ENCODE measurements around the gene DEDD.

DEDD gene

GRCh38 chr1:161172776-161173376, 40.4 kb upstream of the DEDD start:
- Histone ChIP-seq H3K4me3 (ENCODE audit: low read depth in 1 of 2, low read length in 2 of 2) (no peak overlapping the region), H3K4me1 (ENCODE audit: insufficient read depth, low read length) (peaks cover 30% of the 10 kb centered on the region), H3K9ac (ENCODE audit: low read length) (no peak overlapping the region), H3K36me3 (ENCODE audit: insufficient read depth, low read length) (peaks cover 62% of the 10 kb centered on the region), H3K27ac (ENCODE audit: low read depth, low read length) (no peak overlapping the region), H3K27me3 (ENCODE audit: control insufficient read depth in 1 of 2, insufficient read depth in 2 of 2, low read length in 2 of 2) (no peaks in the 10 kb centered on the region), H3K9me3 (ENCODE audit: low read length) (no peaks in the 10 kb centered on the region)

- Histone ChIP-seq H3K9me3 (ENCODE audit: low read length) (no peaks in the 10 kb centered on the region), H3K4me1 (ENCODE audit: insufficient read depth, low read length) (peaks cover 32% of the 10 kb centered on the region), H3K27ac (ENCODE audit: low read depth, low read length) (no peak overlapping the region), H3K36me3 (ENCODE audit: insufficient read depth, low read length) (peaks cover 62% of the 10 kb centered on the region), H3K9ac (ENCODE audit: low read length) (no peak overlapping the region), H3K4me3 (ENCODE audit: low read depth in 1 of 2, low read length in 2 of 2) (no peak overlapping the region), H3K27me3 (ENCODE audit: control insufficient read depth in 1 of 2, insufficient read depth in 2 of 2, low read length in 2 of 2) (no peaks in the 10 kb centered on the region)
Measured at GRCh38 chr1:161172349-161172748, 39.9 kb upstream of the DEDD start.

- peaks cover 62% of the 10 kb centered on the region for H3K36me3 ChIP-seq (ENCODE audit: insufficient read depth, low read length)
- H3K4me3 ChIP-seq (ENCODE audit: low read depth in 1 of 2, low read length in 2 of 2) = no peak overlapping the region
- H3K27ac ChIP-seq (ENCODE audit: low read depth, low read length) = no peak overlapping the region
- H3K9ac ChIP-seq (ENCODE audit: low read length) = no peak overlapping the region
- peaks cover 36% of the 10 kb centered on the region for H3K4me1 ChIP-seq (ENCODE audit: insufficient read depth, low read length)
- no peaks in the 10 kb centered on the region for H3K9me3 ChIP-seq (ENCODE audit: low read length)
- no peaks in the 10 kb centered on the region for H3K27me3 ChIP-seq (ENCODE audit: control insufficient read depth in 1 of 2, insufficient read depth in 2 of 2, low read length in 2 of 2)
Measured at GRCh38 chr1:161171696-161172095, 39.2 kb upstream of the DEDD start.

GRCh38 chr1:161171191-161171590, 38.7 kb upstream of the DEDD start:
- Histone ChIP-seq H3K27me3 (ENCODE audit: control insufficient read depth in 1 of 2, insufficient read depth in 2 of 2, low read length in 2 of 2) (no peaks in the 10 kb centered on the region), H3K9me3 (ENCODE audit: low read length) (no peaks in the 10 kb centered on the region), H3K4me3 (ENCODE audit: low read depth in 1 of 2, low read length in 2 of 2) (no peak overlapping the region), H3K36me3 (ENCODE audit: insufficient read depth, low read length) (peaks cover 62% of the 10 kb centered on the region), H3K9ac (ENCODE audit: low read length) (no peak overlapping the region), H3K27ac (ENCODE audit: low read depth, low read length) (no peak overlapping the region), H3K4me1 (ENCODE audit: insufficient read depth, low read length) (peaks cover 31% of the 10 kb centered on the region)

GRCh38 chr1:161168906-161169305, 36.4 kb upstream of the DEDD start:
- no peaks in the 10 kb centered on the region for H3K9me3 ChIP-seq (ENCODE audit: low read length)
- no peak overlapping the region for H3K9ac ChIP-seq (ENCODE audit: low read length)
- peaks cover 31% of the 10 kb centered on the region for H3K4me1 ChIP-seq (ENCODE audit: insufficient read depth, low read length)
- H3K36me3 ChIP-seq (ENCODE audit: insufficient read depth, low read length) = peaks cover 58% of the 10 kb centered on the region
- no peaks in the 10 kb centered on the region for H3K27me3 ChIP-seq (ENCODE audit: control insufficient read depth in 1 of 2, insufficient read depth in 2 of 2, low read length in 2 of 2)
- no peak overlapping the region for H3K27ac ChIP-seq (ENCODE audit: low read depth, low read length)
- H3K4me3 ChIP-seq (ENCODE audit: low read depth in 1 of 2, low read length in 2 of 2) = no peak overlapping the region

- peak overlapping the region; percentile 95 for H3K27ac ChIP-seq (ENCODE audit: low read depth, low read length)
- H3K9me3 ChIP-seq (ENCODE audit: low read length) = no peaks in the 10 kb centered on the region
- H3K4me1 ChIP-seq (ENCODE audit: insufficient read depth, low read length) = peaks cover 20% of the 10 kb centered on the region
- peak overlapping the region; percentile 73 to 93 for H3K4me3 ChIP-seq (ENCODE audit: low read depth in 1 of 2, low read length in 2 of 2)
- no peaks in the 10 kb centered on the region for H3K27me3 ChIP-seq (ENCODE audit: control insufficient read depth in 1 of 2, insufficient read depth in 2 of 2, low read length in 2 of 2)
- H3K9ac ChIP-seq (ENCODE audit: low read length) = peak overlapping the region; percentile 94
- H3K36me3 ChIP-seq (ENCODE audit: insufficient read depth, low read length) = peaks cover 61% of the 10 kb centered on the region
Measured at GRCh38 chr1:161166669-161167548, 34.4 kb upstream of the DEDD start.

- peaks cover 57% of the 10 kb centered on the region for H3K36me3 ChIP-seq (ENCODE audit: insufficient read depth, low read length)
- H3K4me3 ChIP-seq (ENCODE audit: low read depth in 1 of 2, low read length in 2 of 2) = peak within 1 kb of the TSS; percentile 73 to 93
- H3K9ac ChIP-seq (ENCODE audit: low read length) = peak within 1 kb of the TSS; percentile 94
- H3K27me3 ChIP-seq (ENCODE audit: control insufficient read depth in 1 of 2, insufficient read depth in 2 of 2, low read length in 2 of 2) = no peaks in the 10 kb centered on the region
- H3K27ac ChIP-seq (ENCODE audit: low read depth, low read length) = peak within 1 kb of the TSS; percentile 95
- no peaks in the 10 kb centered on the region for H3K9me3 ChIP-seq (ENCODE audit: low read length)
- H3K4me1 ChIP-seq (ENCODE audit: insufficient read depth, low read length) = peaks cover 25% of the 10 kb centered on the region
Measured at GRCh38 chr1:161165742-161166668, 33.5 kb upstream of the DEDD start, which contains the start of gene PPOX. PPOX (plus strand) TSS chr1:161166426; CDS start chr1:161166848, 422 bp downstream.

- Histone ChIP-seq H3K4me3 (ENCODE audit: low read depth in 1 of 2, low read length in 2 of 2) (peak overlapping the region in 1 of 2 donors; percentile 93), H3K27ac (ENCODE audit: low read depth, low read length) (peak overlapping the region; percentile 95), H3K27me3 (ENCODE audit: control insufficient read depth in 1 of 2, insufficient read depth in 2 of 2, low read length in 2 of 2) (no peaks in the 10 kb centered on the region), H3K9me3 (ENCODE audit: low read length) (no peaks in the 10 kb centered on the region), H3K36me3 (ENCODE audit: insufficient read depth, low read length) (peaks cover 52% of the 10 kb centered on the region), H3K4me1 (ENCODE audit: insufficient read depth, low read length) (peaks cover 35% of the 10 kb centered on the region), H3K9ac (ENCODE audit: low read length) (no peak overlapping the region)
Measured at GRCh38 chr1:161164901-161165610, 32.6 kb upstream of the DEDD start.

- Histone ChIP-seq H3K4me1 (ENCODE audit: insufficient read depth, low read length) (peaks cover 39% of the 10 kb centered on the region), H3K36me3 (ENCODE audit: insufficient read depth, low read length) (peaks cover 40% of the 10 kb centered on the region), H3K9ac (ENCODE audit: low read length) (no peak overlapping the region), H3K27ac (ENCODE audit: low read depth, low read length) (no peak overlapping the region), H3K27me3 (ENCODE audit: control insufficient read depth in 1 of 2, insufficient read depth in 2 of 2, low read length in 2 of 2) (no peaks in the 10 kb centered on the region), H3K4me3 (ENCODE audit: low read depth in 1 of 2, low read length in 2 of 2) (no peak overlapping the region), H3K9me3 (ENCODE audit: low read length) (no peaks in the 10 kb centered on the region)
Measured at GRCh38 chr1:161163793-161164192, 31.3 kb upstream of the DEDD start.

- Histone ChIP-seq H3K27me3 (ENCODE audit: control insufficient read depth in 1 of 2, insufficient read depth in 2 of 2, low read length in 2 of 2) (no peaks in the 10 kb centered on the region), H3K27ac (ENCODE audit: low read depth, low read length) (no peak overlapping the region), H3K9ac (ENCODE audit: low read length) (no peak overlapping the region), H3K4me3 (ENCODE audit: low read depth in 1 of 2, low read length in 2 of 2) (no peak overlapping the region), H3K36me3 (ENCODE audit: insufficient read depth, low read length) (peaks cover 47% of the 10 kb centered on the region), H3K9me3 (ENCODE audit: low read length) (no peaks in the 10 kb centered on the region), H3K4me1 (ENCODE audit: insufficient read depth, low read length) (peaks cover 42% of the 10 kb centered on the region)
Measured at GRCh38 chr1:161162806-161163205, 30.3 kb upstream of the DEDD start.

All from muscle layer of colon (tissue), 2 donors.